NCI-H2029 (cell line): ENCODE data around the gene CADM2.

Experiments
- DNase-seq: peaks from one replicate; lab custom pipeline; 2025; lab: John Stamatoyannopoulos, UW

Gene CADM2

GRCh38 chr3:85808755-85809154, 850.0 kb downstream of the CADM2 start:
- DNase-seq: no peak

- peak; percentile 14 for DNase-seq
Measured at GRCh38 chr3:85821130-85821756, 862.5 kb downstream of the CADM2 start.

GRCh38 chr3:85835857-85836440, 877.2 kb downstream of the CADM2 start:
- DNase-seq: no peak

GRCh38 chr3:85837402-85837801, 878.6 kb downstream of the CADM2 start:
- DNase-seq: no peak

- DNase-seq: peak; percentile 85
Measured at GRCh38 chr3:85838921-85839320, 880.1 kb downstream of the CADM2 start.

- DNase-seq: no peak
Measured at GRCh38 chr3:85842081-85842480, 883.3 kb downstream of the CADM2 start.

GRCh38 chr3:85846940-85847339, 888.2 kb downstream of the CADM2 start:
- peak; percentile 17 for DNase-seq

- DNase-seq: no peak
Measured at GRCh38 chr3:85851071-85851470, 892.3 kb downstream of the CADM2 start.

- no peak for DNase-seq
Measured at GRCh38 chr3:85853805-85854204, 895.0 kb downstream of the CADM2 start.

- DNase-seq: no peak
Measured at GRCh38 chr3:85862893-85863455, 904.2 kb downstream of the CADM2 start.

GRCh38 chr3:85864896-85865295, 906.1 kb downstream of the CADM2 start:
- DNase-seq: no peak

- no peak for DNase-seq
Measured at GRCh38 chr3:85867072-85867471, 908.3 kb downstream of the CADM2 start.

GRCh38 chr3:85875589-85875988, 916.8 kb downstream of the CADM2 start:
- no peak for DNase-seq

GRCh38 chr3:85877631-85878030, 918.8 kb downstream of the CADM2 start:
- no peak for DNase-seq

GRCh38 chr3:85881833-85882393, 923.1 kb downstream of the CADM2 start:
- DNase-seq: no peak

- no peak for DNase-seq
Measured at GRCh38 chr3:85890043-85890555, 931.3 kb downstream of the CADM2 start.

- no peak for DNase-seq
Measured at GRCh38 chr3:85903434-85903833, 944.6 kb downstream of the CADM2 start.

- no peak for DNase-seq
Measured at GRCh38 chr3:85912980-85913379, 954.2 kb downstream of the CADM2 start.

- no peak for DNase-seq
Measured at GRCh38 chr3:85922374-85922773, 963.6 kb downstream of the CADM2 start.

GRCh38 chr3:85930718-85931117, 971.9 kb downstream of the CADM2 start:
- no peak for DNase-seq

GRCh38 chr3:85933326-85933725, 974.5 kb downstream of the CADM2 start:
- no peak for DNase-seq

- no peak for DNase-seq
Measured at GRCh38 chr3:85935171-85935570, 976.4 kb downstream of the CADM2 start.

GRCh38 chr3:85939074-85939482, 980.3 kb downstream of the CADM2 start:
- peak; percentile 89 for DNase-seq
